OCI-LY3 (cell line): ENCODE data around the gene TLR7.

ENCODE experiments used
- EZH2phosphoT487 ChIP-seq: fragments of 200-600 bp; shearing (Covaris generic); IDR thresholded peaks from 2 replicates; pipeline ENCODE4 v1.6.1; 2018; ENCODE audit warnings: antibody characterized with exemption, mixed run types, low read depth
- TF ChIP-seq, protein P1 (sequence below): fragments of 200-600, 300-600 bp; sonication (generic); IDR thresholded peaks from 2 replicates; pipeline ENCODE4 v1.5.1; 2014; ENCODE audit warnings: antibody characterized with exemption, low read length, low read depth

DNA sequence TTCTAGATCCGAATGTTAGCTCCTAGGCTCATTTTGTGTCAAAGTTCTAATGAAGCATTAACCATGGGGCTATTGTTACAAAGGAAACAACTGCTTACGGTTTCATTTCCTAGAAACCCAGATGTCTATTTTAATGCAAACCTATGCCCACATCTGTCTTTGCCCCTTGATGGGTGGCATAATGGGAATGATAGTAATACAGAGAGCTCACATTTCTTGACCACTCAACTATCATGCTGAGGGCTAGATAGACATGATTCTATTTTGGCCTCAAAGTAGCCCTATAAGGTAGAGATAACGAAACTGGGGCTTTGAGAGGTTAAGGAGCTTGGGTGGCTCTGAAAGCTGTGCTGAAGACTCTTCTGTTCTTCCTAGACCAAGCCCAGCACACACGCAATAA, 1.9 kb downstream of the TLR7 start:
- TF ChIP-seq, protein P1, sequence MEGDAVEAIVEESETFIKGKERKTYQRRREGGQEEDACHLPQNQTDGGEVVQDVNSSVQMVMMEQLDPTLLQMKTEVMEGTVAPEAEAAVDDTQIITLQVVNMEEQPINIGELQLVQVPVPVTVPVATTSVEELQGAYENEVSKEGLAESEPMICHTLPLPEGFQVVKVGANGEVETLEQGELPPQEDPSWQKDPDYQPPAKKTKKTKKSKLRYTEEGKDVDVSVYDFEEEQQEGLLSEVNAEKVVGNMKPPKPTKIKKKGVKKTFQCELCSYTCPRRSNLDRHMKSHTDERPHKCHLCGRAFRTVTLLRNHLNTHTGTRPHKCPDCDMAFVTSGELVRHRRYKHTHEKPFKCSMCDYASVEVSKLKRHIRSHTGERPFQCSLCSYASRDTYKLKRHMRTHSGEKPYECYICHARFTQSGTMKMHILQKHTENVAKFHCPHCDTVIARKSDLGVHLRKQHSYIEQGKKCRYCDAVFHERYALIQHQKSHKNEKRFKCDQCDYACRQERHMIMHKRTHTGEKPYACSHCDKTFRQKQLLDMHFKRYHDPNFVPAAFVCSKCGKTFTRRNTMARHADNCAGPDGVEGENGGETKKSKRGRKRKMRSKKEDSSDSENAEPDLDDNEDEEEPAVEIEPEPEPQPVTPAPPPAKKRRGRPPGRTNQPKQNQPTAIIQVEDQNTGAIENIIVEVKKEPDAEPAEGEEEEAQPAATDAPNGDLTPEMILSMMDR = no peak
- no peak for TF ChIP-seq EZH2phosphoT487
